Measurements from ENCODE around the gene SDR42E1. TPM values are rescaled to one million over a fixed set of nuclear protein-coding genes. Genes with fewer than 3 reads are reported as not detected.

Gene SDR42E1
- polyA plus RNA-seq, 4 donors = 1.6 to 13.9 (median 5.3) TPM

- FAIRE-seq (no peak), DNase-seq (no peak)
- peaks cover 9 to 56% (median 13%) of the 10 kb centered on the region in 3 donors for H3K4me1 ChIP-seq (ENCODE audit: control insufficient read depth in 3 of 3, insufficient read depth in 2 of 3, low read depth in 1 of 3, low read length in 2 of 3)
- H3K9me3 ChIP-seq (ENCODE audit: control insufficient read depth in 2 of 2, insufficient read depth in 1 of 2, low read depth in 1 of 2, low read length in 1 of 2) = no peaks in the 10 kb centered on the region
- H3K36me3 ChIP-seq (ENCODE audit: control insufficient read depth in 3 of 3, insufficient read depth in 2 of 3, low read depth in 1 of 3, low read length in 3 of 3) = peaks cover 0 to 11% (median 0%) of the 10 kb centered on the region in 3 donors
- no peak overlapping the region for H3K4me3 ChIP-seq (ENCODE audit: low read depth in 1 of 3, low read length in 3 of 3)
- no peaks in the 10 kb centered on the region for H3K27me3 ChIP-seq (ENCODE audit: control insufficient read depth in 3 of 3, insufficient read depth in 3 of 3, low read length in 3 of 3)
- 31 to 54% (median 47%) methylated on average over 6 of the region's 6 CpGs for whole genome bisulfite sequencing, 3 donors
- peak overlapping the region in 1 of 3 donors; percentile 2 for H3K27ac ChIP-seq (ENCODE audit: low read depth in 1 of 3, low read length in 2 of 3)
These were observed 32.7 kb upstream of the SDR42E1 start for GRCh38 chr16:82043680-82044584.

GRCh38 chr16:82042846-82043245 is 31.6 kb upstream of the SDR42E1 start:
- Histone ChIP-seq H3K9me3 (ENCODE audit: control insufficient read depth in 2 of 2, insufficient read depth in 1 of 2, low read depth in 1 of 2, low read length in 1 of 2) (no peaks in the 10 kb centered on the region), H3K27me3 (ENCODE audit: control insufficient read depth in 3 of 3, insufficient read depth in 3 of 3, low read length in 3 of 3) (no peaks in the 10 kb centered on the region), H3K4me3 (ENCODE audit: low read depth in 1 of 3, low read length in 3 of 3) (no peak overlapping the region), H3K36me3 (ENCODE audit: control insufficient read depth in 3 of 3, insufficient read depth in 2 of 3, low read depth in 1 of 3, low read length in 3 of 3) (peaks cover 0 to 11% (median 2%) of the 10 kb centered on the region in 3 donors), H3K27ac (ENCODE audit: low read depth in 1 of 3, low read length in 2 of 3) (peak overlapping the region in 1 of 3 donors; percentile 19), H3K4me1 (ENCODE audit: control insufficient read depth in 3 of 3, insufficient read depth in 2 of 3, low read depth in 1 of 3, low read length in 2 of 3) (peaks cover 9 to 53% (median 13%) of the 10 kb centered on the region in 3 donors)
- WGBS, 3 donors = 78 to 87% (median 80%) methylated on average over 2 of the region's 2 CpGs
- no peak for DNase-seq
- FAIRE-seq = no peak

- Histone ChIP-seq H3K4me1 (ENCODE audit: control insufficient read depth in 3 of 3, insufficient read depth in 2 of 3, low read depth in 1 of 3, low read length in 2 of 3) (peaks cover 9 to 47% (median 13%) of the 10 kb centered on the region in 3 donors), H3K9me3 (ENCODE audit: control insufficient read depth in 2 of 2, insufficient read depth in 1 of 2, low read depth in 1 of 2, low read length in 1 of 2) (no peaks in the 10 kb centered on the region), H3K27ac (ENCODE audit: low read depth in 1 of 3, low read length in 2 of 3) (no peak overlapping the region), H3K27me3 (ENCODE audit: control insufficient read depth in 3 of 3, insufficient read depth in 3 of 3, low read length in 3 of 3) (no peaks in the 10 kb centered on the region), H3K36me3 (ENCODE audit: control insufficient read depth in 3 of 3, insufficient read depth in 2 of 3, low read depth in 1 of 3, low read length in 3 of 3) (peaks cover 0 to 11% (median 2%) of the 10 kb centered on the region in 3 donors), H3K4me3 (ENCODE audit: low read depth in 1 of 3, low read length in 3 of 3) (no peak overlapping the region)
- 75 to 90% (median 83%) methylated on average over 8 of the region's 8 CpGs for WGBS, 3 donors
- DNase-seq (no peak), FAIRE-seq (no peak)
These were observed 30.9 kb upstream of the SDR42E1 start for GRCh38 chr16:82042144-82042543.

GRCh38 chr16:82041542-82041941 is 30.3 kb upstream of the SDR42E1 start:
- Histone ChIP-seq H3K27me3 (ENCODE audit: control insufficient read depth in 3 of 3, insufficient read depth in 3 of 3, low read length in 3 of 3) (no peaks in the 10 kb centered on the region), H3K27ac (ENCODE audit: low read depth in 1 of 3, low read length in 2 of 3) (peak overlapping the region in 1 of 3 donors; percentile 35), H3K4me3 (ENCODE audit: low read depth in 1 of 3, low read length in 3 of 3) (peak overlapping the region in 1 of 3 donors; percentile 0), H3K4me1 (ENCODE audit: control insufficient read depth in 3 of 3, insufficient read depth in 2 of 3, low read depth in 1 of 3, low read length in 2 of 3) (peaks cover 9 to 44% (median 13%) of the 10 kb centered on the region in 3 donors), H3K9me3 (ENCODE audit: control insufficient read depth in 2 of 2, insufficient read depth in 1 of 2, low read depth in 1 of 2, low read length in 1 of 2) (no peaks in the 10 kb centered on the region), H3K36me3 (ENCODE audit: control insufficient read depth in 3 of 3, insufficient read depth in 2 of 3, low read depth in 1 of 3, low read length in 3 of 3) (peaks cover 0 to 11% (median 2%) of the 10 kb centered on the region in 3 donors)
- FAIRE-seq (no peak), DNase-seq (peak in 1 of 2 donors; percentile 76)
- WGBS, 3 donors = 31 to 63% (median 61%) methylated on average over 4 of the region's 4 CpGs

- Histone ChIP-seq H3K4me3 (ENCODE audit: low read depth in 1 of 3, low read length in 3 of 3) (no peak overlapping the region), H3K4me1 (ENCODE audit: control insufficient read depth in 3 of 3, insufficient read depth in 2 of 3, low read depth in 1 of 3, low read length in 2 of 3) (peaks cover 4 to 38% (median 7%) of the 10 kb centered on the region in 3 donors), H3K27me3 (ENCODE audit: control insufficient read depth in 3 of 3, insufficient read depth in 3 of 3, low read length in 3 of 3) (no peaks in the 10 kb centered on the region), H3K36me3 (ENCODE audit: control insufficient read depth in 3 of 3, insufficient read depth in 2 of 3, low read depth in 1 of 3, low read length in 3 of 3) (peaks cover 0 to 11% (median 2%) of the 10 kb centered on the region in 3 donors), H3K9me3 (ENCODE audit: control insufficient read depth in 2 of 2, insufficient read depth in 1 of 2, low read depth in 1 of 2, low read length in 1 of 2) (no peaks in the 10 kb centered on the region), H3K27ac (ENCODE audit: low read depth in 1 of 3, low read length in 2 of 3) (no peak overlapping the region)
- DNase-seq (no peak), FAIRE-seq (no peak)
- 57 to 62% (median 61%) methylated on average over 3 of the region's 3 CpGs for WGBS, 3 donors
These were observed 29.0 kb upstream of the SDR42E1 start for GRCh38 chr16:82040296-82040695.

- peak overlapping the region in 1 of 3 donors; percentile 92 for H3K4me3 ChIP-seq (ENCODE audit: low read depth in 1 of 3, low read length in 3 of 3)
- H3K27ac ChIP-seq (ENCODE audit: low read depth in 1 of 3, low read length in 2 of 3) = no peak overlapping the region
- 43 to 56% (median 54%) methylated on average over 2 of the region's 2 CpGs for WGBS, 3 donors
- peaks cover 0 to 8% (median 2%) of the 10 kb centered on the region in 3 donors for H3K36me3 ChIP-seq (ENCODE audit: control insufficient read depth in 3 of 3, insufficient read depth in 2 of 3, low read depth in 1 of 3, low read length in 3 of 3)
- no peaks in the 10 kb centered on the region for H3K27me3 ChIP-seq (ENCODE audit: control insufficient read depth in 3 of 3, insufficient read depth in 3 of 3, low read length in 3 of 3)
- H3K4me1 ChIP-seq (ENCODE audit: control insufficient read depth in 3 of 3, insufficient read depth in 2 of 3, low read depth in 1 of 3, low read length in 2 of 3) = peaks cover 8 to 41% (median 12%) of the 10 kb centered on the region in 3 donors
- H3K9me3 ChIP-seq (ENCODE audit: control insufficient read depth in 2 of 2, insufficient read depth in 1 of 2, low read depth in 1 of 2, low read length in 1 of 2) = no peaks in the 10 kb centered on the region
- FAIRE-seq = no peak
- DNase-seq = no peak
These were observed 26.4 kb upstream of the SDR42E1 start for GRCh38 chr16:82037666-82038065.

- Histone ChIP-seq H3K4me1 (ENCODE audit: control insufficient read depth in 3 of 3, insufficient read depth in 2 of 3, low read depth in 1 of 3, low read length in 2 of 3) (peaks cover 7 to 43% (median 13%) of the 10 kb centered on the region in 3 donors), H3K9me3 (ENCODE audit: control insufficient read depth in 2 of 2, insufficient read depth in 1 of 2, low read depth in 1 of 2, low read length in 1 of 2) (no peaks in the 10 kb centered on the region), H3K27me3 (ENCODE audit: control insufficient read depth in 3 of 3, insufficient read depth in 3 of 3, low read length in 3 of 3) (no peaks in the 10 kb centered on the region), H3K27ac (ENCODE audit: low read depth in 1 of 3, low read length in 2 of 3) (peak overlapping the region in 1 of 3 donors; percentile 5), H3K36me3 (ENCODE audit: control insufficient read depth in 3 of 3, insufficient read depth in 2 of 3, low read depth in 1 of 3, low read length in 3 of 3) (peaks cover 0 to 8% (median 2%) of the 10 kb centered on the region in 3 donors), H3K4me3 (ENCODE audit: low read depth in 1 of 3, low read length in 3 of 3) (peak overlapping the region in 2 of 3 donors; percentile 75 to 92)
- FAIRE-seq = no peak
- DNase-seq = no peak
- 34 to 54% (median 37%) methylated on average over 4 of the region's 4 CpGs for WGBS, 3 donors
These were observed 26.0 kb upstream of the SDR42E1 start for GRCh38 chr16:82037251-82037650.

GRCh38 chr16:82034981-82035612 is 23.8 kb upstream of the SDR42E1 start, which contains the start of gene HSD17B2:
TSS of gene HSD17B2 (plus strand) at chr16:82035253. CDS start at chr16:82035425, 172 bp downstream.
- H3K27ac ChIP-seq (ENCODE audit: low read depth in 1 of 3, low read length in 2 of 3) = peak within 1 kb of the TSS; percentile 72 to 94 (median 92)
- 17 to 52% (median 33%) methylated on average over 6 of the region's 6 CpGs for WGBS, 3 donors

More at GRCh38 chr16:82034981-82035612, 23.8 kb upstream of the SDR42E1 start, which contains the start of gene HSD17B2:
- Histone ChIP-seq H3K4me1 (ENCODE audit: control insufficient read depth in 3 of 3, insufficient read depth in 2 of 3, low read depth in 1 of 3, low read length in 2 of 3) (peaks cover 4 to 36% (median 10%) of the 10 kb centered on the region in 3 donors), H3K27me3 (ENCODE audit: control insufficient read depth in 3 of 3, insufficient read depth in 3 of 3, low read length in 3 of 3) (no peaks in the 10 kb centered on the region), H3K36me3 (ENCODE audit: control insufficient read depth in 3 of 3, insufficient read depth in 2 of 3, low read depth in 1 of 3, low read length in 3 of 3) (peaks cover 0 to 3% (median 2%) of the 10 kb centered on the region in 3 donors), H3K4me3 (ENCODE audit: low read depth in 1 of 3, low read length in 3 of 3) (peak within 1 kb of the TSS in 2 of 3 donors; percentile 75 to 92), H3K9me3 (ENCODE audit: control insufficient read depth in 2 of 2, insufficient read depth in 1 of 2, low read depth in 1 of 2, low read length in 1 of 2) (no peaks in the 10 kb centered on the region)
- FAIRE-seq = no peak
- DNase-seq = peak; percentile 90 to 96
